Measurements from ENCODE around the gene DOCK2.
"Not testable (repeated sequence)": the region's sequence is repeated elsewhere in the genome, so short reads cannot be mapped to it uniquely, and the experiment has no call there.

Gene DOCK2

DNA sequence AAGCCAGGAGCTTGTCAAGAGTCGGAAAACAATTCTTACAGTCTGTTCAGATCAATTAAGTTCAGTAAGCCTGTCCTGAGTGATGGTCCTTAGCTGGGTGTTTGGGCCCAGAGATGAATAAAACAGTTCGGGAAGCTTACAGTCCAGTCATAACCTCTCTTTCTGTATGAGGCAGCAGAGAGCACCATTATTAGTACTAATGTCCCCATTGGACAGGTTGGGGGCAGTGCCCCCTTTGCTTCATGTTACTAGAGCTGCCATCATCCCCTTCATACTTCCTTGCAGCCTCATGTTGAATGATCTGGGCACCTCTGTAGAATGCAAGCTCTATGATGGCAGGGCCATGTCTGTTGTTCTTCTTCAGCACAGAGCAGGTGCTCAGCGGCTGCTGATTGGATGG, 9.8 kb downstream of the DOCK2 start:
- DNase-seq = no peak

DNA sequence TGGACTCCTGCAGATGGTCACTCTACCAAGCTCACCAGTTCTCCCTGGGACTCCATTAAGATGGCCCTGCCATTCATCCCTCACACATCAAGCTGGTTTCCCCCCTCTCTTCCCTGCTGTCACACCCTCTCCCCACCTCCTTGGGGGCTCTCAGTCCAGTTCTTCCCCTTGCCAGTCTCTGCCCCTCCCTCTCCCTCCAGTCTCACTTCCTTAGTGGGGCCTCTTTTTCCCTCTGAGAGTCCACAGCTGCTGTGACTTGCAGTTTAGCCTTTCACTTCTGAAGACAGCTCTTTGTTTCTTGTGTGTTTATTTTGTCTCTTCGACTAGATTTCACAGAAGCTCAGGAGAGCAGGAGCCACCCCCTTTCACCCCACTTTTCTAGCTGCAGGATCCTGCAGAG, 10.5 kb downstream of the DOCK2 start:
- DNase-seq = no peak

GRCh38 chr5:169648725-169649310, 11.7 kb downstream of the DOCK2 start:
- no peak for DNase-seq

- DNase-seq = no peak
These were observed 12.4 kb downstream of the DOCK2 start for GRCh38 chr5:169649486-169649885.

- DNase-seq = no peak
These were observed 13.7 kb downstream of the DOCK2 start for GRCh38 chr5:169650701-169651331.

DNA sequence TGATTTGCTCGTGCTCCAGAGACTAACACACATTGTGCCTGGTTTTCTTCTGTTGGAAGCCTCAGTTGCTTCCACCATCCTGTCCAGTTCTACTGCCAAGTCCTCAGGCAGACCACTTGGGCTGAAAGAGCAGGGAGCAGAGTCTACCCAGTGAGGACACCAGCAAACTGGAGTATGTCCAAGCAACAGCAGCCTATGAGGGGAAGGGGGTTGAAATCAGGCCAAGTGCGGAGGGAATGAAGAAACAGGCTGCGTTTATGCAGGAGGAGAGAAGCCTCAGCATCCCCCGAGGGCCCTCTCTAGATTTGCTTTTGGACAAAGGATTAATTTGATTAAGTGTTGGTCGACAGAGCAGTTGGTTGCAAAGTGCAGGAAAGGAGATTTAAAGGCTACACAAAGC, 14.5 kb downstream of the DOCK2 start:
- DNase-seq = no peak

- DNase-seq = no peak
These were observed 15.0 kb downstream of the DOCK2 start for GRCh38 chr5:169652057-169652456.

GRCh38 chr5:169653091-169653490, 16.0 kb downstream of the DOCK2 start:
- DNase-seq = no peak

DNA sequence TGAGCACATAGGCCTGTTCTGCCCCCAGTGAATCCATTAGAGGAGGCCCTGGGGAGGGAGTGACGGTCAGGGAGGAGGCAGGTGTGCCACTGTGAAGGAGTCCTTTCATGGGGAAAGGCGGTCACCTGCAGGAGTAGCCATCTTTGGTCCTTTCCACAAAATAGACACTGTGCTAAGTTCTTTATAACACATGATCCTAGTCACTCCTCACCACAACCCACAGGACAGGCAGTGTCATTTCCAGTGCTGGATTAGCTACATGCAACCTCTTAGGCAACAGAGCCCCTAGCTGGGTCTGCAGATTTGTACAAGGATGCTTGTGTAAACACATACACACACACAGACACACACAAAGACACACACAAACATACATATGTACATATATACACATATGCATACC, 18.3 kb downstream of the DOCK2 start:
- DNase-seq = no peak

DNA sequence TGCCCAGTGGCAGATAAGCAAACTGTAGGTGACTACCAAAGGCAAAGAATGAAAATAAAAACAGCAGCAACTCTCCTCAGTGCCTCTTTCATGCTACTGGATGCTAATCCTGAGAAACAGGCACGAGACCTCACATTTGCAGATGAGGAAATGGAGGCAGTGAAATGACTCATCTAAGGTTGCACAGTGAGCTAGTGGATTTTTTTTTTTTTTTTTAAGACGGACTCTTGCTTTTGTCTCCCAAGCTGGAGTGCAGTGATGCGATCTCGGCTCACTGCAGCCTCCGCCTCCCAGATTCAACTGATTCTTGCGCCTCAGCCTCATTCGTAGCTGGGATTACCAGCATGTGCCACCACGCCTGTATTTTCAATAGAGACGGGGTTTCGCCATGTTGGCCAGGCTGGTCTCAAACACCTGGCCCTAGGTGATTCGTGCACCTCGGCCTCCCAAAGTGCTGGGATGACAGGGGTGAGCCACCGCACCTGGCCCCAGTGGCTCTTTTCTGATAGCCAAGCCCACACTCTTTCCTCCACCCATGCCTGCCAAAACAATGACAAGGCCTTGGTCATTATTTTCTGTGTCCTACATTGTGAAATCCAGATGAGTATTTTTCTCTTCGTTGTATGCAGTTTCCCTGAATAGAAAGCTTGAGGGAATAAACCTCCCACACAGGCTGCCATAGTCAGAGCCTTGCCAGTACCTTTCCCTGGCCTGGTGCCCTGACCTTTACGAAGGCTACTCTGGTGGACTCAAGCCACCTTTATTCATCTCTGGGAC, 19.2 kb downstream of the DOCK2 start:
- DNase-seq = no peak

DNA sequence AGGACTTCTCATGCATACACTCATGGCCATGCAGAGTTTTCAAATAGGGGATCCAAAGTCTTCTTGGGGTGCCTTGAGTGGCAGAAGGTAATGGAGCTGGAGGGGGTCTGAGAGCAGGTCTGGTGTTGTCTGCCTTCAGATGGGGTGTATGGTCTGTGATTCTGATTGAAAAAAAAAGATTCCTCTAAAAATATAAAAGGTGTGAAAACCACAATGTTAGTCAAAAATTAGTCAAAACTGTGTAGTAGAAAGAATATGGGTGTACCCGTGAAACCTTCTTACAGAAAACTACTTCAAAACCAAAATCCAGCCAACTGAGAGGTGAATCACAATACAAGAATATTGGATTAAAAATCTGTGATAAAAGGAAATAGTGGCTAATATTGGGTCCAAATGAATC, 20.1 kb downstream of the DOCK2 start:
- DNase-seq = no peak

DNA sequence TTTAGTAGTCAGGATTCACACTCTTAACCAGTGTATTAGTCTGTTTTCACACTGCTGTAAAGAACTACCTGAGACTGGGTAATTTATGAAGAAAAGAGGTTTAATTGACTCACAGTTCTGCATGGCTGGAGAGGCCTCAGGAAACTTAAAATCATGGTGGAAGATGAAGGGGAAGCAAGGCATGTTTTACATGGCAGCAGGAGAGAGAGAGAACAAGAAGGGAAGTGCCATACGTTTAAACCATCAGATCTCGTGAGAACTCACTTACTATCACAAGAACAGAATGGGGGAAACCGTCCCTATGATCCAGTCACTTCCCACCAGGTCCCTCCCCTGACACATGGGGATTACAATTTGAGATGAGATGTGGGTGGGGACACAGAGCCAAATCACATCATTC, 25.4 kb downstream of the DOCK2 start:
- DNase-seq = not testable (repeated sequence)

GRCh38 chr5:169663537-169663936, 26.5 kb downstream of the DOCK2 start:
- no peak for DNase-seq

GRCh38 chr5:169666365-169666764, 29.3 kb downstream of the DOCK2 start:
- no peak for DNase-seq

DNA sequence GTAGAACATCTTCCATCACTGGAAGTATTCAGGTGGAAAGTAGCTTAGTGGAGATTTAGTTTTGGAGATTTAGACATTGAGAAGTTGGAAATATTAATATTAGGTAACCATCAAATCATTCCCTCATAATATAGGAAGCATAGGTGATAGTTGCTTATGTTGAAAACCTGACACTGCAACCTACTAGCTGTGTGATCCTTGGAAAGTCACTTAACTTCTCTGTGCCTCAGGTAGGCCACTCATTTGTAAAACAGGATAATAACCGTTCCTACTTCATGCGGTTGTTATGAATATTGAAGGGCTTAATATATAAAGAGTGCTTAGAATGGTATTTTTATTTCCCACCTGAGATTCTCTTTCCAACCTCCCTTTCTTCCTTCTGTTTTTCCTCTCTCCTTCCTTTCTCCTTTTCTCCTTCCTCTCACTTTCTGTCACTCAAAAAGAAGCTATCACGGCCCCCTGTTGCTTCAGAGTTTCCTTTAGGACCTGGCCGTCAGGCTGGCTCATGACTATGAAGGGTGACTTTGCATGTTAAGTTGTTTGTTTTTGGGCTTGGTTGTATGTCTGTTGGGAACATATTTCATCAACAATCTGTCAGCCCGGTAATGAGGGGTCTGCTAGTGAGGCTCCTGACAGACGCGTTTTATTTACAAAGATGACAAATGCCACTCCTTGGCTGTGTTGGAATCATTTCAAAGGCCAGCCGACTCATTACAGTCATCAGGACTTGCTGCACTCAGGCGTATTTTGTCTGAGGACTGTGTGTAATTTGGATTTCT, 31.0 kb downstream of the DOCK2 start:
- DNase-seq = no peak

- DNase-seq = no peak
These were observed 31.7 kb downstream of the DOCK2 start for GRCh38 chr5:169668732-169669131.

- no peak for DNase-seq
These were observed 33.9 kb downstream of the DOCK2 start for GRCh38 chr5:169670769-169671525.

DNA sequence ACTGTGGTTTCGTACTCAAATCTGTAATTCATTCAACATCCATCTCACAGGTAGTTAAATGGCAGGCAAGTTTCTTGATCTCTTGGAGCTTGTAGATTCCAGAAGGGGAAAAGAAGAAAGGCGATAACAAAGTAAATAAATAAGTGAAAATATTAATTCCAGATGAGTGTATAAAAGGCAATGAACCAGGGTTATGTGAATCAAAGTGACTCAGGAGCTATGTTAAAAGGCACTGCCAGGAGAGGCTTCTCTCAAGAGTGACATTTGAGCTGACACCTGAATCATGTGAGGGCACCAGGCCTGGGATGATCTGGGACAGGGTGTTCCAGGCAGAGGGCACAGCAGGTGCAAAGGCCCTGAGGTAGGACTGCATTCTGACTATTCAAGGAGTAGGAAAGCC, 45.0 kb downstream of the DOCK2 start:
- DNase-seq = no peak

DNA sequence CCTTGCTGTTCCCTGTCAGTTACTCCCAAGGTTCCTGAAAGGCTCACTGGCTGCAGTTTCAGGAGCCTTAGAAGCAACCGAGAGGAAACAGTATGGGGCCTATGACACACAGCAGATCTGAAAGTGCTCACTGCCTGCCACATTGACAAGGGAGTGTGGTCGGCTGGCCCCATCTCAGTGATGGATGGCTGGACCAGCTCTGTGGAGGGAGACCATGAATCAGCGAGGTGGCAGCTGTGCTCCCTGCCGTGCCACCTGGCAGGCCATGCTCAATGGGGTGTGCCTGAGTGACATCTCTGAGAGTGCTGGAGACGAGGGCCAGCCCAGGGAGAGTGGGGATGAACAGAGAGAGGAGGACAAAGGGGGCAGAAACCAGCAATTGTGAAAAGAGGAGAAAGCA, 49.1 kb downstream of the DOCK2 start:
- DNase-seq = no peak

DNA sequence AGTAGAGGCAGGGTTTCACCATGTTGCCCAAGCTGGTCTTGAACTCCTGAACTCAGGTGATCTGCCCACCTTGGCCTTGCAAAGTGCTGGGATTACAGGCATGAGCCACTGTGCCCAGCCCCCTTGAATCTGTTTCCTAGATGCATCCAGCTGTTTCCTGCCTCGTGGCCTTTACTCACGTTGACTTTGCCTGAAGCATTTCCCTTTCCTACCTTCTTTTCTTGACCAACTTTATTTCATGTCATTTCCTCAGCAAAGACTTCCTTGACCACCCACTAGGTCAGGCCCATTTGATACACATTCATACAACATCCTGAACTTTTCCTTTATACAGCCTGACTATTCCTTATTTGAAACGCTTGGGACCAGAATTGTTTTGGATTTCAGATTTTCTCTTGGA, 51.0 kb downstream of the DOCK2 start:
- DNase-seq = no peak

- no peak for DNase-seq
These were observed 54.4 kb downstream of the DOCK2 start for GRCh38 chr5:169691471-169691870.

GRCh38 chr5:169694091-169694625, 57.1 kb downstream of the DOCK2 start:
- no peak for DNase-seq
